GM18517 (cell line): ENCODE results near the gene SMG6.
"Not testable (repeated sequence)": the region's sequence is repeated elsewhere in the genome, so short reads cannot be mapped to it uniquely, and the experiment has no call there.

Experiments used
- ATAC-seq: cut with Tn5 transposase; IDR thresholded peaks from one replicate; pipeline ENCODE4 v1.9.1; 2021; ENCODE audit warnings: mild to moderate bottlenecking, moderate library complexity; ENCODE audit not compliant: unreplicated experiment

SMG6 gene

DNA sequence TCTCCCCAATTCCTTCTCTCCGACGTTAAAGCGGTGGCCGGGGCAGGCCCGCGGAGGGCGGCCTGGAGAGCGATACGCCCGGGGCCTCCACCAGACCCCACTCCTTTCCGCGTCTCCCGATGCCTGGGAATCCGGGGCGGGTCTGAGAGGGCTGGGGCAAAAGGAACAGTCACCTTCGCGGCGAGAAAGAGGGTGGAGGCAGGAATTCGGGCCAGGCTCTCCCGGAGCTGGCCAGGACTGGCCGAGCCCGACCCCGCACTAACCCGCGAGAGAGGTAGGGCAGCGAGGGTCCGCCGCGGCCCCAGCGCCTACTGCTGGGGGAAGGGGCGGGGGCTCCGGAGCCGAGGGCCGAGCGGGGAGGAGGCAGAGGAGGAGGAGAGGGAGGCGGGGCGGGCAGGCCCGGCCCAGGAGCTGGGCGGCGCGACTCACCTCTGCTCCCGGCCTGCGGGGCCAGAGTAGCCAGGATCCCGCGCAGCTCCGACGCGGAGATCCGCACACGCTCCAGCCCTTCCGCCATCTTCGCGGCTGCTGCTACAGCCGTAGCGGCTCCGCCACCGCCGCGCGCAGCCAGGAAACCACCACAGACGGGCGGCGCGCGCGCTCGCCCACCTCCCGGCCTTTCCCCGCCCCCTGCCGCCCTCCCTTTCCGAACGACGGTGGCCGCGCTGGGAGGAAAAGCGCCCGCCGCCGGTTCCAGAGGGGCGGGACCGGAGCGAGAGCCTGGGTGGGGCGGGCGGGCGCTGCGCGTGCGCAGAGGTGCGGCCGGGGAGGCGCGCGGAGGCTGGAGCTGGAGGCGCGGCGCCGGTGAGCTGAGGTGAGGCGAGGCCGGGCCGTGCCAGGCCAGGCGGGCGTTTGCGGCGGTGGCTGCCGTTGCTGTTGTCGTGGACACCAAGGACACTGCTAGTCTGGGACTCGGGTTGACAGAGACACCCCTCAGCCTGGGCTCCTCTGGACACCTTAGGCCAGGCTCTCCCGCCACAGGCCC is at the start of gene SMG6, which contains the start of gene SRR:
Gene SMG6 (minus strand): TSS at position 582 of the 985 bp plus-strand sequence. CDS start 65 bp downstream, at position 517.
Gene SRR (plus strand): TSS at position 747 of the 985 bp plus-strand sequence. CDS start 11,611 bp downstream, outside the sequence.
- peak; percentile 74 for ATAC-seq

DNA sequence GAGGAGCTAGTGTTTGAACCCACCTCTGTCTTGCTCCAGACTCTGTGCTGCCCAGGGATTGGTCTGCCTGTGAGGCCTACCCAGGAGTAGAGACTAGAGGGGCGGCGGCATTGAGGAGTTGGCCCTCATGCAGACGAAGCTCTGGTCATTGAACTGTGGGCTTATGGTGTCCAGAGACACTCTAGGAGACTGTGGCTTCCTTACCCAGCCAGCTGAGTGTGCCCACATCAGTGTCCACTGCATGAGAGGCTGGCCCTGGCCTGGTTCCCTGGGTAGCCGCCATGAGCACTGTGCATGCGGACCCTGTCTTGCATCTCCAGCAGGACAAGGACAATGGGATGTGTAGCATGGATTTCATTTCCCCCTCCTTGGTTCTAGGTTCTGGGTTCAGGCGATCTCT is 47.7 kb upstream of the SMG6 start:
- no peak for ATAC-seq

DNA sequence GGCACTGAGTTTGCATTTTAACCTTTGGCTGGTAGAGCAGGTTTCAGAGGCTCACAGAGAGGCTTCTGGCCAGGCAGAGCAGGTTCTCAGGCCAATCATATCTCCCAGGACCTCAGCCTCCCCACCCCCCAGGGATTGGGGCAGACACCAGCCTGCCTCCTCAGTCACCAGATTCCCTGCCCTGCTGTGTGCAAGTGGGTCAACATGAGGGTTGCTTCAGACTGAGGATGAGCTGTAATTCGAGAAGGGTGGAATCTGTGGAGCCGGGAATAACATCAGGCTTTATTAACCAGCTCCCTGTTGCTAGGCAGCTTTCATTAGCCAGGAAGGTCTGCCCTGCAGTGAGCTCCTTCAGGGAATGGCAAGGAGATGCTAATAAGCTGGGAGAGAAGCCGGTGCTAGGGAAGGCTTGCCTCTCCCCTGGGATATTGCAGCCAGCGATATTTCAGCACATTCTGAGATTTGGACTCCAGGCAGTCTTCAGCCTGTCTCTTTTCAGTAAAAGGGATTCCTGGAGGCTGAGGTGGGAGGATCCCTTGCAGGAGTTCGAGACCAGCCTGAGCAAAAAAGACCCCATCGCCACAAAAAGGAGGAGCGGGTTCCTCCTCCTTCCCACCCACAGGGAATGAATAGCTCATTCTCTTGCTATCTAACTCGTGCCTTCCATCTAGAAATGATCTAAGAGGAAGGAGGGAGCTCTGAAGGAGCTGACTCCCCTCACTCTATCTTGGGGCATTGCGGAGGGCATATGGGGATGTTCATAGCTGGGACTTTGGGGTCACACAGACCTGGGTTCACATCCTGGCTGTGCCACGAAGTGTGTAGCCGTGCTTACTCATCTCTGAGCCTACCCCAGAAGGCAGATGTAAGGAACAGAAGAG is 44.5 kb upstream of the SMG6 start:
- ATAC-seq = no peak

DNA sequence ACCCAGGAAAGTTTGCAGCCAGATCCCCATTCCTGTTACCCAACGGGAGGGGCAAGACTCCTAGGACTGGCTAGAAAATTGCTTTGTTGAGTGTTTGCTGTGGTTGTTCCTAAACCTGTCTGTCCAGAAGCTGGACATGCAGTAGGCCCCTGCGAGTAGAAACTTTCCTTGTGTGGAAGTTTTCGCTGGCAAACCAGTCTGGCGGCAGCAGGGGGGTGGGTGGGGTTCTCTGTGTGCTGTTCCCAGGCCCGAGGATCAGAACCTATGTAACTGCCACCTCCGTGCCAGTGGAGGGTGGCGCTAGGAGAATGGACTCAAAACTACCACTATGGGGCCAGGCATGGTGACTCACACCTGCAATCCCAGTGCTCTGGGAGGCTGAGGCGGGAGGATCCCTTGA is 42.9 kb upstream of the SMG6 start:
- ATAC-seq = no peak

DNA sequence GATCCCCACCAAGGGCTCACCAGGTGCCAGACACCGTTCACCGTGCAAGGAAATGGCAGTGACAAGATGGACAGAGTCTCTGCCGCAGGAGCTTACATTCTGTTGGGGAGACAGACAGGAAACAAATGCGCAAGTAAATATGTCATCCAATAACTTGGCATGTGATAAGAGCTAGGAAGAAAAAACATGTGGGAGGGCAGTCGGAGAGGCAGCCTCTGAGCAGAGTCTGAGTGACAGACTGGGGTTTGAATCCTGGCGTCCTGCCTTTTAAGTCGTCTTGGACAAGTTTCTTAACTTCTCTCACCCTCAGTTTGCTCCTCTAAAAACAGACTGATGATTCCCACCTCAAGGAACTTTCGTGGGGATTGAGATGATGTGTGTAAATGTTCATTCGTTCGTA is 40.9 kb upstream of the SMG6 start:
- ATAC-seq = no peak

GRCh38 chr17:2343421-2343820 is 39.8 kb upstream of the SMG6 start:
- ATAC-seq = no peak

GRCh38 chr17:2338315-2338657 is 34.7 kb upstream of the SMG6 start:
- ATAC-seq = no peak

DNA sequence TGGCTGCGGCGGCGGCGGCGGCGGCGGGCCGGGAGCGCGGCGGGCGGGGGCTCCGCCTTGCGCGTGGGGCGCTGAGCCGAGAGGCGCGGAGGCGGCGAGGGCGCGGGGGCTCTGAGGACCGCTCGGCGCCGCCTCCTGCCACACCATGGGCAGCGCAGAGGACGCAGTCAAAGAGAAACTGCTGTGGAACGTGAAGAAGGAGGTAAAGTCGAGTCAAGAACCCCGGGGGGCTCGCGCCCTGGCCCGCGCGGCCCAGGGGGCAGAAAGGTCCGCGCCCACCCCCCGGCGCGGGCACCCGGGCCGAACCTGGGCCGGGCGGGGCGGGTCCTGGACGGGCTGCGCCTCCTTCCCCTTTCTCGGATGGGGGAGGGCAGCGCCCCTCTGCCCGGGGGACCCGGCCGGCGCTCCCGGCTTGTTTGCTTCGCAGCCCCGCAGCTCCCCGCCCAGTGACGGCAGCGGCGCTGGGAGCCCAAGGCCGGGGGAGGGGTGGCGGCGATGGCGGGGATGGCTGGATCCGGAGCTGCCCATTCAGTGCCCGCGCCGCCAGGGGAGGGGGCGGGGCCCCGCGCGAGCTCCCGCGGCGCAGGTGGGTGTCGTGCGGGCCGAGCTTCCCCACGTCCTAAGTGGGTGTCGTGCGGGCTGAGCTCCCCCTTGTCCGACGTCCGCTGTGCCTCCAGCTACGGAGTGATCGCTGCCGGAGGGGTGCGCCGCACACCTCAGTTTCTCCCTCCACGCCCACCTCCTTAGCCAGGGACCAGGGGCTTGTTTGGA is 34.1 kb upstream of the SMG6 start:
- ATAC-seq = no peak

DNA sequence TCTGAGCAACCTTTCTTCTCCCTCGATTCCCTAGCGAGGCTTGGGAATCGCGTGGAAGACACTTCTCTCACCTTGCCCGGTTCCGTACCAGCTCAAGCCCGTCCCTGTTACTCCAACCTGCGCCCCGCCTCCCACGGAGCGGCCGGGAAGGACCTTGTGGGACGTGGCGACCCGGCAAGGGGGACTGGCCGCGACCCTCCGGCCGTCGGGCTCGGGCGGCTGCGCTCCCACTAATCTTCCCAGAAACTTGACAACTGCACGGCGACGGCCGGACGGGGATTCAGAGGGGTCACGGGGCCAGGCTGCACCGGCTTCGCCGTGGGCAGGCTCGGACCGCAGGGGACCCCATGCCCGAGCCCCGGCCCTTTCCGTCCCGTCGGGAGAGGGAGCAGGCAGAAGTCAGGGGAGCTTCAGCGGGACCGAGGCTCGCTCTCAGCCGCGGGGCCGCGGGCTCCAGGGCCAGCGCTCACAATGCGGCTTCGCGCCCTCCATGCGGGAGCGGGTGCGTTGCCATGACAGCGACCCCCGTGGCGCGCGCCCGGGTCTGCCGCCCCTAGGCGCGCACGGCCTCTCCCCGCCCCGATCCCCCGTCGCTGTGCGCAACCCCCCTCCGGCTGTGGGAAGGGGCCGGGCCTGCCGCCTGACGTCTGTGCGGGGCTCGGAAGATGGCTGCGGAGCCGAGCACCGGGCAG is 33.4 kb upstream of the SMG6 start, which contains the start of gene SGSM2:
Gene SGSM2 (plus strand): TSS at position 650 of the 692 bp plus-strand sequence. CDS start 188 bp downstream, outside the sequence.
- peak; percentile 11 for ATAC-seq

GRCh38 chr17:2336215-2336851 is 32.7 kb upstream of the SMG6 start, which contains the start of gene TSR1:
Gene TSR1 (minus strand): TSS chr17:2336457. CDS start chr17:2336427, 30 bp downstream.
- peak; percentile 66 for ATAC-seq

DNA sequence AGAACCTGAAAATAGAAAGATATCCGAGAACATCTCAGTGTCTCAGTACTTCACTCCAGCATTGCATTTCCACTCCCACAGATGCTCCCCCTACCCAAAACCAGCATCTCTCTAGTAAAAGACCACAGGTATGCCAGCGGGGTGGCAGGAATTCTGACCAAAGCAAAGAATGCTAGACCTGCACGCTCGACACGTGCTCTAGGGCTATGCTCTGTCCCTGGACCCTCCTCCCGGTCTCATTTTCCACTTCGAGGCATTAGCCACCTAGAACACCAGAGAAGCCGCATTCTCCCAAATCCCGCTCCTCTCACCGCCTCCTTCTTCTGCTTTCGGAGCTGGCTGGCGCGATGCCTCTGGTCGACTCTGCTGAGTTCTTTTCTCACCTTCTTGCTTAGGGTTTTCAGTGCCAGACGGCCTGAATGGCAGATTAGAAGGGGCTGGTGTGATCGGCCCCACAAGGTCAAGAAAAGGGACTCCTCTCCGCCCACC is 32.2 kb upstream of the SMG6 start:
- ATAC-seq = no peak

DNA sequence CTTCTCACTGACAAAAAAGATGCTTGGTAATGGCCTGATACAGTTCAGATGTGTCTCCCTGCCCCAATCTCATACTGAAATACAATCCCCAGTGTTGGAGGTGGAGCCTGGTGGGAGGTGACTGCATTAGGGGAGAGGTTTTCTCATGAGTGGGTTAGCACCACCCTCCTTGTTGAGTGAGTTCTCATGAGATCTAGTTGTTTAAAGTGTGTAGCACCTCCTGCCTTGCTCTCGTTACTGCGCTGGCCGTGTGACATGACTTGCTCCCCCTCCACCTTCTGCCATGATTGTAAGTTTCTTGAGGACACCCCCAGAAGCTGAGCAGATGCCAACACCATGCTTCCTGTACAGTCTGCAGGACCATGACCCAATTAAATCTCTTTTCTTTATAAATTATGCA is 27.7 kb upstream of the SMG6 start:
- no peak for ATAC-seq

DNA sequence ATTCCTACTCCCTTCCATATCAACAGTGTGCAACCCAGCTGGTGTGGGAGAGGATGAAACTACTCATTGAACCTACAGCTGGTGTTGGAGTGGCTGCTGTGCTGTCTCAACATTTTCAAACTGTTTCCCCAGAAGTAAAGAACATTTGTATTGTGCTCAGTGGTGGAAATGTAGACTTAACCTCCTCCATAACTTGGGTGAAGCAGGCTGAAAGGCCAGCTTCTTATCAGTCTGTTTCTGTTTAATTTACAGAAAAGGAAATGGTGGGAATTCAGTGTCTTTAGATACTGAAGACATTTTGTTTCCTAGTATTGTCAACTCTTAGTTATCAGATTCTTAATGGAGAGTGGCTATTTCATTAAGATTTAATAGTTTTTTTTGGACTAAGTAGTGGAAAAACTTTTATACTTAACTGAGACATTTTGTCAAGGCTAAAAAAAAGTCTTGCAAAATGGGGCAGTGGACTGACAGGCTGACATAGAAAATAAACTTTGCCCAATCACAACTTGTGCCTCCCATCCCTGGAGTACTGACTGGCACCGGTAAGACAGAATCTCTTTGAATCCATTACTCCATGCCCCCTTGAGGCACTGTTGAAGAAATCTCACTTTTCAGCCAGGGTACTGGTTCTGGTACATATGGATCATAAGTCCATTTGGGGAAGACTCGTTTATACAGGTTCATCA is 20.2 kb upstream of the SMG6 start:
- no peak for ATAC-seq

- ATAC-seq = no peak
Measured at GRCh38 chr17:2321399-2321798, 17.8 kb upstream of the SMG6 start.

- no peak for ATAC-seq
Measured at GRCh38 chr17:2319051-2319450, 15.5 kb upstream of the SMG6 start.

DNA sequence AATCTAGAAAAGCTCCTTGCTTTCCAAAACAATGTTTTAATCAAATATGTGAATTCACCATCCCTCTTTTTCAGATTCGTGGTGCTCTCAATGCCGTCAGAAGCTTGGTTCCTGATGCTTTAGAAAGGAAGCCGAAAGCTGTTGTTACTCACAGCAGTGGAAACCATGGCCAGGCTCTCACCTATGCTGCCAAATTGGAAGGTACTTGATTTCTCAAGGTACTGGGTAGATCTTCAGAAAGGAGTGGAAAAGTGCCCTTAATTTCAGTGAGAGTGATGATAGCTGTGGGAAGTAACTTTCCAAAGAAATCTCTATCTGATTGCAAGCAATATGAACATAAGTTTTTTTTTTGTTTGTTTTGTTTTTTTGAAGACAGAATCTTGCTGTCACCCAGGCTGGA is 14.2 kb upstream of the SMG6 start:
- no peak for ATAC-seq

DNA sequence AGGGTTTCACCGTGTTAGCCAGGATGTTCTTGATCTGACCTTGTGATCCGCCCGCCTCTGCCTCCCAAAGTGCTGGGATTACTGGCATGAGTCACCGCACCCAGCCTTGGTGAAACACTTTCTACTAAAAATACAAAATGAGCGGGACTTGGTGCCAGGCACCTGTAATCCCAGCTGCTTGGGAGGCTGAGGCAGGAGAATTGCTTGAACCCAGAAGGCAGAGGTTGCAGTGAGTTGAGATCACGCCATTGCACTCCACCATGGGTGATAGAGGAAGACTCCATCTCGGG is 13.3 kb upstream of the SMG6 start:
- not testable (repeated sequence) for ATAC-seq

DNA sequence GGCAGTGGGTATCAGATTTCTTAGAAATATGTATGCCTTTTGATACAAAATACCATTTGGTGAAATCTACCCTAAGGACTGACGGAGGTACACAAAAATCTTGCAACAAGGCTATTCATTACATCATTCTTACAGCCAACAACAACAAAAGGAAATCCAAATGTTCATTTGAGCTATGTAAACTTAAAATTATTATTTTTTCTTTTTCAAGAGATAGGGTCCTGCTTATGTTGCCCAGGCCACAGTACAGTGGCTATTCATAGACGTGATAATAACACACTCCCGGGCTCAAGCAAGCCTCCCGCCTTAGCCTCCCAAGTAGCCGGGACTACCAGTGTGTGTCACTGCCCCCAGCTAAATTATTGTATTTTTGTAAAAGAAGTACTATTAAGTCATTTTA is 9.2 kb upstream of the SMG6 start:
- ATAC-seq = no peak
